HG03039 (cell line): ENCODE measurements around the gene RAB3C.

Experiments
- ATAC-seq: cut with Tn5 transposase; IDR thresholded peaks from one replicate; pipeline ENCODE4 v1.9.1; 2021; ENCODE audit warnings: mild to moderate bottlenecking, moderate library complexity; ENCODE audit not compliant: unreplicated experiment

The RAB3C gene

DNA sequence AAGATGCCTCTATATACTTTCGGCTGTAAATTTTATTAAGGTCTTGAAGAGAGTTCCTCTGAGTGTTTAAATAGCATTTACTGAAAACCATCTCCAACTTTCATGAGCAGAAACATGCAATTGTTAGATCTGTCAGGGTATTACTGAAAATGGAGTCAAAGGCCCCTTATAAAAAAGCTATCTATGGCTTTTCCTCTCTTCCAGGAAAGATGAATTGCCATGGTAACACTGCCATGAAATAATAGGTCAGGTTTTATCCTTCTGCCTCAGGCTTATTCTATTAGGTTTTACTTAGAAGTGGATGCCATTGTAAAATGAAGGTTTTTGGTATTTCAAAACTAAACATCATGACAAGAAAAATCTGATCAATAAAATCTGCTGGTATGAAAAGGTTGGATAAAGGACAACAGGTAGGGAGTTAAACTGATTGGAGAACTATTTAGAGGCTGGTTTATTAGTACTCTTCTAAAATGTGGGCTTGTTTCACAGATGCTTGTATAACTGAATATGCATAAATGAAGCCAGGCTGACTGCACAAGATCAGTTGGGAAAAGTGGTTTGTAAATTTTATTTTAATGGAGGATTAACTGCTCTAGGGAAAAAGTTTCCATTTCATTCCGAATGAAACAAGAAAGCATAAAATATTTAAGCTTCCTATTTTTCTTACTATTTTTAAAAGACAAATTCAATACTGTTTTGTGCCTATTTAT, 135.5 kb downstream of the RAB3C start:
- no peak for ATAC-seq

DNA sequence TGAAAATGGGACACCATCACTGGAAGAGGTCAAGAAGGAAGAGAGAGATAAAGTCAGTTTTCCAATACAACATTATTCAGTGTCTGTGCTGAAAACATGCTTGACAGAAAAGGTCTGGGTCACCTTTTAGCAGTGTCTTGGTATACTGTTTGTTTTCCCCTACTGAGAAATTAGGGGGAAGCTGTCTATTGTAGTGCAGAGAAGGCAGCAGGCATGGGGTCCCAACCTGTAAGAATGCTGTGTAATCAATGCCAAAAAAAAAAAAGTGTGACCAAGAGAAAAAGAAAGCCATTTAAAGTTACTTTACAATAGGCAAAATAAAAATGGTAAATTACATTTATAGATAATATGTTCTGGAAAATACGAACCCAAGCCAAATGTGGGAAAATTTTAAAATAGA, 139.3 kb downstream of the RAB3C start:
- ATAC-seq: no peak

DNA sequence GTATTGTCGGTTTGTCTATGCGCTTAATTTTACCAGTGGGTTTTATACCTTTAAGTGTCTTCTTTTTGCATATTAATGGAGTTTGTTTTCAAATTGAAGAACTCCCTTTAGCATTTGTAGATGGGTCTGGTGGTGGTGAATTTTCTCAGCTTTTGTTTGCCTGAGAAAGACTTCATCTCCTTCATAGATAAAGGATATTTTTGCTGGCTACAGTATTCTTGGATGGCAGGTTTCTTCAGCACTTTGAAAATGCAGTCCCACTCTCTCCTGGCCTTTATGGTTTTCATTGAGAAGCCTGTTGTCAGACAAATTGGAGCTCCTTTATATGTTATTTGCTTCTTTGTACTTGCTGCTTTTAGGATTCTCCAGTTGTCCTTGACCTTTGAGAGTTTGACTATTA, 142.1 kb downstream of the RAB3C start:
- no peak for ATAC-seq

DNA sequence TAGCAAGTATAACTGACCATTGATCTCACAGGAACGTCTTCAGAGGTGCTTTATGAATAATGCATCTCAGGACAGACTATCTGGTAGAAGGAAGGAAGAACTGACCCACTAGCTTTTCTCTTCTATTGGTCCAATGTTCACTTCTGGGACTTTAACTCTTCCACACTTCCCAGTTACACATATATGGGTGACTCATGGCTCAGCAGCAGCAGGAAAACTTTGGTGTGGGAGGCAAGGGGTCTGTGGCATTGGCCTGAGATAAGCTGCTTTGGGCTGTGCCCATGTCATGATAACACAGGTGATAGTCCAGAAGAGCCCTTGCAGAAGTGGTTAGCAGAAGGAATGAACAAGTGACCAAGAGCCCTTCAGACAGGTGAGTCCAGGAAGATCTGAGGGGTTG, 148.8 kb downstream of the RAB3C start:
- ATAC-seq: no peak

DNA sequence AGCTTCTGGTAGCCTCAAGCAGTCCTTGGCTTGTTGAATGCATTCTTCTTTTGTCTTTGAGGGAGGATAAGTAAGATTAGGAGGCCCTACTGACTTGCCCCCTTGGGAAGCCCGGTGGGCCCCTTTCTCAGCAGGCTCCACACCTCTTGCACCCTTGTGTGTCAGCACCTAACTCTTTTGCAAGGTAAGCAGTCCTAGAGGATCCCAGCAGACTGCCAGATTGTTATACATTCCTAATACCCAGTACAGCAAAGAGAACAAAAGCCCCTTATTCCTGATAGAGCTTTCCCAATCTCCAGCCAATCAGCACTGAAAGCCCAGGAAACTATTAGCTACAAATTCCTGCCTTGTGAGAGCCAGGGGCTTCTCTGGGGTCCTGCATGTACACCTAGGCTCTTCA, 152.8 kb downstream of the RAB3C start:
- ATAC-seq: no peak

DNA sequence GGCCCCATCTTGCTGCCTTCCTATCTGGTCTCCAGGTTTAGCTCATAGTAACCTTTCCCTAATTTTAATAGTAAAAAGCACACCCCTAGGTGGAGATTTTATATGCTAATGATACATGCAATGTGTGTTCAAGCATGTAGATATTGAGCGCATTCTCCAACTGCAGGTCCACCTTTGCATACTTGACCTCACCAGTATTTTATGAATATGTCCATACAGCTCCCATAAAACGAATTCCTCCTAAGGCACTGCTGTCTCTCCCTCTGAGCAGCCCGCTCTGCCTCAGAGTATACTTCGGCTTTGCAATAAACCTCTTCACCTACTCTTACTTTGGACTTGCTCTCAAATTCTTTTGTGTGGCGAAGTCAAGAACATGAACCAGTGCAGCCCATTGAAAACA, 153.3 kb downstream of the RAB3C start:
- no peak for ATAC-seq

DNA sequence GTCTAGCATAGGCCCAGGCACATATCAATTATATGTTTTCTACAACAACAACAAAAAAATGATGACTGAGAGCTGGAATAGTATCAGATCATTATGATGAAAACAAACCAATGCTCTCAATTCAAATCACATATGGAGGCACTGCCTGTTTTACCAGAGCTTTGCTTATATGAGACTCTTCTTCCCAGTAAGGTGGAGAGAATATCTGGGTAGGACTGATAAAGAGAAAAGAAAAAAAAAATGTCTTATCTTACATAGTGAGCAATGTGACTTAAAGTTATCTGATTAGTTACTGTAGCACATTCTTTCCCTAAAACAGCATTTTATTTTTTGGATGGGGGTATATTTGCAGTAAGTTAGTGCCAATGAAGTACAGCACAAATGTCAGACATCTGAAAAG, 154.8 kb downstream of the RAB3C start:
- ATAC-seq: no peak

DNA sequence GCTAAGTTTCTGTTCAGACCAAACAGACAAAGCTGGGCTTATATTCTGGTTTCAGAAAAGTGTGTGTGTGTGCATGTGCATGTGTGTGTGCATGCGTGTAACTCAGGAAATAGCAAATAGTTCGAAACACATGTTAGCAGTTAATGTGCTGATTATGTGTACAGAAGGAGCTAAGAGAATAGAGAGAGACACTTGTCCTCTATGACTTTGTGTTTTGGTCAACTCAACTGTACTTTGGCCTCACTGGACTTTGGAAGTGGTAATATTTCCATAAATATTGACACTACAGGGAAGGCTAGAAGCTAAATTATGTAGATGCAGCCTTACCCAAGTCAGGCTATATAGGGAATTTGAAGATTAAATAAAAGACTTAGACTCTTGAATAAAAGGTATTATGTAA, 155.5 kb downstream of the RAB3C start:
- ATAC-seq: no peak

- no peak for ATAC-seq
Measured at GRCh38 chr5:58739051-58739450, 156.2 kb downstream of the RAB3C start.

DNA sequence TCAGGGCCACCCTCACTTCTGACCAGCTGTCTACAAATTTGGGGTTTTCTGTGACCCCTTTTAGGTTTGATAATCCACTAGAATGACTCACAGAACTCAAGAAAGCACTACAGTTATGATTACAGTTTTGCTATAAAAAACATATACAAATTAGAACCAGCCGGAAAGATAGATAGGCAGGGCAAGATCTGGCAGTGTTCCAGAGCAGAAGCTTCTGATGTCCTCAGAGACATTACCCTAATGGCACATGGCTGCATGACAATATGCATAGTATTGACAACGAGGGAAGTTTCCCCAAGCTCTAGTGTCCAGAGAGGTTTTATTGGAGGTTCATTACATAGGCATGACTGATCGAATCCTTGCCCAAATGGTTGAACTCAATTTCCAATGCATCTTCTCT, 158.1 kb downstream of the RAB3C start:
- no peak for ATAC-seq

DNA sequence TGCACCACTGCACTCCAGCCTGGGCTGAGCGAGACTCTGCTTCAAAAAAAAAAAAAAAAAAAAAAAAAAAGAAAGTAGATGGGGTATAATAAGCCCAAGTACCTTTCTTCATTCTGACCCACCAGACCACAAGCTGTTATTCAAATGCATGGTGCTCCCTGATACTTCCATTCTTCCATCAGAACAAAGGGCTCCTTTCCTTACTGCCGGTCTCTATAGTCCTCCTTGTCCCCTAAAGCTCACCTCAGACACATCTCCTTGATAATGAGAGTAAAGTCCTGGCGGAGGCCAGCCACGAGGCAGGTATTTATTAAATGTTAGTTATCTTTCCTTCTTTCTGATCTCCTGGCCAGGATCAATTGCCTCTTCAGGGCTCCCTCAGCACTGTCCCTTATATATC, 162.5 kb downstream of the RAB3C start:
- ATAC-seq: no peak

DNA sequence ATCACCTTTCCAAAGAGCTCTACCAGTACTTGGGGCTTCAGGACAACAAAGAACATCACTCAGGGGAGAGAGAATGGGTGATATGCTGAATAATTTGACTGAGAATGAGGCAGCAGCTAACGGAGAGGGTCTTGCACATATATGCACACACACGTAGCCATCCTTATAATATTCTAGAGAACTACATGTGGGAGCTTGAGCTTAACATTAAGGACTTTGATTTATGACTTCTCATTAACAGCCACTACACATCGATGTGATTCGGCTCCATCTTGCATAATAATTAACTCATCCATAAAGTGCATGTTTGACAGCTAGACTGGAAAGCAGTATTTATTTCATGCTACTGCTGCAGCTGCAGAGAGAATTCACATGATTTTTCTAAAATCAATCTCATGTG, 163.4 kb downstream of the RAB3C start:
- no peak for ATAC-seq

DNA sequence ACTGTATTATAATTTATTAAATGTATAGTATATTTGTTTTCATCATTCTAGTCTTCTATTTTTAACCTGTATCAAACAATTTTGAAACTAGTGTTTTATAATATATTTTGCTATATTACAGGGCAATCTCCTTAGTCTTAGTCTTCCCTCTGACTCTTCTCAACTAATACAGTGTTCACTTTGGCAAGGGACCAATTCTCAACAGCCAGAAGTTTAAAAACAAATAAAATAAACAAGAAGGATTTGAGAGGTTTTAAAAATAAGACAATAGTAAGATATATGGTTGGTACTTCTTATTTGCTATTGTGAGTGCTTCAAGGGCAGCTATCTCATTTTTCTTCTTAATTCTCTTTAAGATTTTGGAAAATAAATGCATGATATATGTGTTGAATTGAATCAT, 167.2 kb downstream of the RAB3C start:
- no peak for ATAC-seq

GRCh38 chr5:58751222-58751837, 168.5 kb downstream of the RAB3C start:
- ATAC-seq: no peak

GRCh38 chr5:58752104-58752503, 169.2 kb downstream of the RAB3C start:
- no peak for ATAC-seq

DNA sequence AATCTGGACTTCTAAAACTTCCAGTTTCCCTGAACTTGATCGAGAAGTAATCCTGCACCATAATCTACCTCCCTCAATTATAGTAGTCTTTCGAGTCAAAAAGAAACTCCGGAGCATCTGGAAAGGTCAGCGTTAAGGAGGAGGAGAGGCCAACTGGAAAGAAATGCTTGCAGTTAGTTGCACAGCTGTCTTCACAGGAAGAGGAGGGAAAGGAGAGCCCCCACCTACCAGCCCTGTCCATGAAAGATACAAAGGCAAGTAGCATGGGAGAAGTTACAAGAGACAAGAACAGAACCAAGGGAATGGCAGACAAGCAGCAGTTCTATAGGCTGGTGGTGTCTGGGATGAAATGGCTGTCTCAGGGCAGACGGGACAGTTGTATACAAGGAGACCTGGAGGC, 170.6 kb downstream of the RAB3C start:
- no peak for ATAC-seq

DNA sequence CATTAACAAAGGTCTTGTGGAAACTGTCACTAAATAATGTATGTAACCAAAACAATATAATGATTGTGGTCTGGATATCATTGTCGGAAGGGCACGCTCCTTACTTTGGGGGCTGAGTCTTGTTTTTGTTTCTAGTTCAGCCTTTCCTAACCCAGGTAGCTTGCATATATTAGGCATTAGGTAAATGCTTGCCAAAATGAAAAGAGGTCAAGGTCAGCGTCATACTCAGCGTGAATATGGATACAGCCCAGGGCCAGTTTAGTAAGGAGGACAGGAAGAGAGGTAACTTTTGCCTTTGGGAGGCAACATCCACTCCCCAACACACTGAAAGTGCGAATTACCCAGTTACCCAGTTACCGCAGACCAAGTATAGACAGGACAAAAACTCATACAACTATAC, 171.4 kb downstream of the RAB3C start:
- no peak for ATAC-seq

DNA sequence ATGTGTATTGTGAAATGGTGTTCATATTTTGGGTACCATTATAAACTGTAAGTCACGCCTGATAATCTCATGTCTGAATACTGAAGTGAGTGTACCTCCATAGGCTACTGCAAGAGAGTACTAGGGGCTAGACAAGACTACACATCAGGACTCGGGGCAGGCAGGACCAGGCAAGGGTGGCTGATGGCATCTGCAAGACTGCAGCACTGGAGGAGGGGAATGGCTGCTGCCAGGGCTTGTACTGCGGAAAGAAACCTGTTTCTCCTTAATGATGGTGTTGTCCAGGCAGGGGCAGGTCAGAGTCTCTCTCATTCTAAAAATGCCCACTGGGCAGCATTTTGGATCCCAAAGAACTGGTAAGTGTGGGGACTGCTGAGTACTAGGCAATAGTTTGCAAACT, 172.5 kb downstream of the RAB3C start:
- no peak for ATAC-seq

DNA sequence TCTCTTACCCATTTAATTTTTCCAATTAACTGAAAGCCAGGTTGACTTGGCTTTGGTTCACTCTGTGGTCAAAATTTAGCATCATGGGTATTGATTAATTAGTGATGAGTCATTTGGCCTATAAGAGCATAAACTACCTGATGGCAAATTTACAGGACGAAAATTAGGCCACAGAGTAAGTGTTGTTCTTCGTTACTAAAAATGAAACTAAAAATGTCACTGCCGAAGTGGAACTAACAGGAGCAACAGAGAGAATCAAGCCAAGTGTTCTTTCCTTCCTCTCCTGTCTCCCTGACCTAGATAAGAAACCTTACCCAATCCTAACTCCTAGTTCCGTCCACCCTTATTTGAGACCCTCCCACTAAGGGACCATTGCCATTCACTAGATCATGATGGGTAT, 176.9 kb downstream of the RAB3C start:
- ATAC-seq: peak; percentile 90

- no peak for ATAC-seq
Measured at GRCh38 chr5:58760222-58760621, 177.3 kb downstream of the RAB3C start.

DNA sequence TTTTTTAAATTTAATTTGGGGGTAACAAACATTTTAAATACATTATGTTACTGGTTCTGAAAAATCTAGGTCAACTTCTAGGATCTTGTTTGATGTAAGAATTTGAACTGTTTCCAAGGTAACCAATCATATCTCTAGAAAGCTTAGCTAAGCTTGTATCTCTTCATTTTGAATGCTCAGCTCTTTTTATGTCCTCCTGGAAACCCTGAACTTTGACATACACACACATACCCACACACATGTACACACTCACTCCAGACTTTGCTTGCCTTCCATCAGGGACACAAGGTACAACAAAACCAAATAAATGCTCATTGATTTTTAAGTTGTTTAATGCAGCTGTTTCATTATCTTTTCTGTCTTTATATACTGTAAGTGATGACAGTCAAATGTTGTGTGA, 178.5 kb downstream of the RAB3C start:
- ATAC-seq: no peak

DNA sequence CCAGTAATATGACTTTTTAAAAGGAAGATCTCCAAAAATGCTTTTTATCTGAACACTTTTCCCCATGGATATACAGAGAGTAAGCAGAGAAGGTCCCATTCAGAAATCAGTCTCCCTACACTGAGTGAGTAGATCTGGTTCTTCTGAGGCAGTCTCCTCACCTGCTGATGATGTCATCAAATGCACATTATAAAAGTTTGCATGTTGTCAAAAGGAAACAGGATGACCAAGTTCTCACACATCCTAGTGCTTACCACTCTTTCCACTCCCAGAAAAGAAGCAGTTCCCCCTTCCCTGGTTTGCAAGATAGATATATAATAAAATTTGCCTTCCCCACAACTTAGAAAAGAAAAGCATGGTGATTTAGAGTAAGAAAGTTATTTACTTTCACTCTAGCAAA, 180.5 kb downstream of the RAB3C start:
- no peak for ATAC-seq

DNA sequence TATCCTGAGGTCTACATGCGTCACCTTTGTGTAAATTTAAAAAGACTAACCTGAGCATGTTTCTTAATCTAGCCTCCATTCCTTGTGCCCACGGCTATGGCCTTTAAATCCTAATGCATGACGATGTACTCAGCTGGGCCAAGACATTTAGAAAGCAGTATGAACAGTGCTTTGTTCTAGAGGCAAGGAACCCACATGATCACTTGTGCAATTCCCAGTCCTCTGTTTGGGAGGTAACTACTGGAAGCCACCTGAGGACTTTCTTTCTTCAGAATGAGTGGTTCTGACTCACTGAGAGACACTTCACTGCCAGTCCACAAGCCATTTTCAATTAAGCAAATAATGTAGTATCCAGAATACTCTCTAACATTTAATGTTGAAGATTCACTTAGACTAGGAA, 181.3 kb downstream of the RAB3C start:
- ATAC-seq: no peak
